Testis (tissue), 3 donors: ENCODE measurements around the gene SMIM32. TPM values are rescaled to one million over a fixed set of nuclear protein-coding genes. Genes with fewer than 3 reads are reported as not detected.
A peak's percentile ranks its signal among the peaks of the same experiment; 100 is the strongest.

Experiments
- DNase-seq: peaks from one replicate; pipeline ENCODE4 v3.0.0-alpha.2; 2019
- H3K27ac ChIP-seq, 2 donors: fragments of 200-600 bp; sonication (generic); one replicate each; pipeline ENCODE4 v1.5.1; 2019
- H3K27me3 ChIP-seq: fragments of 200-600 bp; sonication (generic); one replicate; pipeline ENCODE4 v1.5.1; 2019
- H3K36me3 ChIP-seq: fragments of 200-600 bp; sonication (generic); one replicate; pipeline ENCODE4 v1.5.1; 2017; ENCODE audit warnings: low read depth; ENCODE audit errors: missing control alignments
- H3K4me1 ChIP-seq: fragments of 200-600 bp; sonication (generic); one replicate; pipeline ENCODE4 v1.5.1; 2019
- H3K4me3 ChIP-seq, 2 donors: fragments of 200-600 bp; sonication (generic); one replicate each; pipeline ENCODE4 v1.5.1; 2017 to 2019
- H3K9me3 ChIP-seq: fragments of 200-600 bp; sonication (generic); one replicate; pipeline ENCODE4 v1.5.1; 2017
- CTCF ChIP-seq, 3 experiments: fragments of 450-650 bp in 2 of 3; fragments of 200-600 bp in 1 of 3; sonication (generic) in 1 of 3; IDR thresholded peaks; one replicate each; pipeline ENCODE4 v1.5.1; 2016 to 2019; ENCODE audit warnings: antibody characterized with exemption in 3 of 3, mild to moderate bottlenecking in 2 of 3, moderate library complexity in 1 of 3
- POLR2A ChIP-seq: fragments of 450-650 bp; IDR thresholded peaks from one replicate; pipeline ENCODE4 v1.6.1; 2017; ENCODE audit warnings: antibody characterized with exemption, mild to moderate bottlenecking, moderate library complexity
- WGBS, 2 donors: methylation state at CpG; one replicate each; pipeline ENCODE4 v1.1.5; 2018; 5-methylcytosine and 5-hydroxymethylcytosine counted together
- intact Hi-C: fragments of 100-400 bp; cut with DNase I; formaldehyde crosslinking; loops from one replicate; pipeline ENCODE4 v1.15.1; 2023; ENCODE audit warnings: low total_unique reads
- polyA plus RNA-seq: library from polyadenylated mRNA; stranded (reverse); fragments of 350-450 nt; fragmentation: Illumina TruSeq; extraction: RNeasy Lipid Tissue Mini Kit (QIAGEN cat#74804); gene quantifications from one replicate; pipeline ENCODE4 v1.2.3, GENCODE V29; 2014; ENCODE audit warnings: low read depth, low replicate concordance; ENCODE audit not compliant: insufficient read depth
- total RNA-seq, 2 donors: library from RNA; depleted of rRNA; stranded (reverse); fragments of >200 nt; gene quantifications; one replicate each; pipeline ENCODE4 v1.2.3, GENCODE V29; 2016

Gene SMIM32
- total and polyA plus RNA-seq, 3 donors from 2014 or later, result 0.50 TPM; not detected in 2

- 19 to 29% methylated on average over 4 to 44 of the region's 44 CpGs for WGBS, 2 donors
- peak overlapping the region in 1 of 2 donors; percentile 49 for H3K4me3 ChIP-seq
- H3K9me3 ChIP-seq, result no peaks in the 10 kb centered on the region
- no peaks in the 10 kb centered on the region for H3K36me3 ChIP-seq
- H3K27ac ChIP-seq, result no peak overlapping the region
- no peaks in the 10 kb centered on the region for H3K27me3 ChIP-seq
- H3K4me1 ChIP-seq, result peaks cover 12% of the 10 kb centered on the region
- TF ChIP-seq POLR2A (no peak), CTCF (IDR thresholded peaks at IDR 0.05) (no peak)
- intact Hi-C loops, result no loop called here
- DNase-seq, result no peak
These were observed 1.5 kb downstream of the SMIM32 start for GRCh38 chr5:136191304-136192014.

DNA sequence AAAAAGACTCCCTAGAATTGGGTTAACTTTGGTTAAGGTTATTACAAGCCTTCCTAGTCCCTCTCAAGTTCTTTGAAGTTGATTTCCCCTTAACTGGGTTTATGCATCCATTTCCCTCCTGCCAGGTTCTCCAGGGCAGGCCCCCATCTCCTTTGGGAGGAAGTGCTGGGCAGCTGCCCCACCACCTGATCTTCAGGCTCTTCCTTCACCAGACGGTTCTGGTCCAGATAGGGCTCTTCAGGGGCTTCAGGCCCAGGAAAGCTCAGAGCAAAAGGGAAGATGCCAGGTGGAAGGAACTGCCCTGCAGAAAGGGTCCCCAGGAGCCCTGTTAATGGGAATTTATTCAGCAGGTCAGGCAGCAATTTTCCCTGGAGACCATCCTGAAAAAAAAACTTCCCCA lies 2.1 kb downstream of the SMIM32 start:
- no peaks in the 10 kb centered on the region for H3K9me3 ChIP-seq

GRCh38 chr5:136190091-136190720 lies 2.8 kb downstream of the SMIM32 start:
- 52 to 62% methylated on average over 5 of the region's 5 CpGs for WGBS, 2 donors
- H3K4me3 ChIP-seq, result no peak overlapping the region
- intact Hi-C loops, result no loop called here
- H3K27me3 ChIP-seq, result no peaks in the 10 kb centered on the region
- H3K9me3 ChIP-seq, result no peaks in the 10 kb centered on the region
- no peak for TF ChIP-seq POLR2A
- no peak for TF ChIP-seq CTCF (IDR thresholded peaks at IDR 0.05)
- H3K4me1 ChIP-seq, result peaks cover 12% of the 10 kb centered on the region
- no peaks in the 10 kb centered on the region for H3K36me3 ChIP-seq
- no peak for DNase-seq
- H3K27ac ChIP-seq, result no peak overlapping the region

More for the DNA sequence above, 2.1 kb downstream of the SMIM32 start:
- Histone ChIP-seq H3K4me3 (no peak overlapping the region), H3K4me1 (peaks cover 12% of the 10 kb centered on the region), H3K36me3 (no peaks in the 10 kb centered on the region), H3K27me3 (no peaks in the 10 kb centered on the region), H3K27ac (no peak overlapping the region)
- no peak for DNase-seq
- intact Hi-C loops, result no loop called here
- WGBS, 2 donors, result 11% methylated on average over 1 of the region's 1 CpG; no CpG with 5 or more reads in 1 of the 2 donors
- TF ChIP-seq CTCF (IDR thresholded peaks at IDR 0.05) (no peak), POLR2A (no peak)

- no peak overlapping the region for H3K27ac ChIP-seq
These were observed 4.1 kb downstream of the SMIM32 start for GRCh38 chr5:136188859-136189258.

More at GRCh38 chr5:136188859-136189258, 4.1 kb downstream of the SMIM32 start:
- no peak for TF ChIP-seq POLR2A
- TF ChIP-seq CTCF (IDR thresholded peaks at IDR 0.05), result no peak
- intact Hi-C loops, result no loop called here
- 85 to 91% methylated on average over 7 of the region's 7 CpGs for WGBS, 2 donors
- no peaks in the 10 kb centered on the region for H3K36me3 ChIP-seq
- peaks cover 12% of the 10 kb centered on the region for H3K4me1 ChIP-seq
- DNase-seq, result no peak
- no peaks in the 10 kb centered on the region for H3K9me3 ChIP-seq
- no peak overlapping the region for H3K4me3 ChIP-seq
- H3K27me3 ChIP-seq, result no peaks in the 10 kb centered on the region
